PC-9 (cell line): ENCODE measurements around the gene WWC2.
A peak's percentile ranks its signal among the peaks of the same experiment; 100 is the strongest.

Experiments
- CTCF ChIP-seq: fragments of 200-600 bp; sonication (generic); conservative IDR thresholded peaks from 2 replicates; pipeline ENCODE4 v1.6.1; 2017; ENCODE audit warnings: mixed run types, antibody characterized with exemption, mild to moderate bottlenecking, moderate library complexity
- EZH2 ChIP-seq: fragments of 200-600 bp; sonication (generic); IDR thresholded peaks from 2 replicates; pipeline ENCODE4 v1.8.0; 2017; ENCODE audit warnings: antibody characterized with exemption, low read depth

GRCh38 chr4:183256756-183257385 is 157.8 kb downstream of the WWC2 start:
- TF ChIP-seq CTCF (peak; percentile 50), EZH2 (no peak)
